HepG2 (cell line): ENCODE data around the gene WDR82. TPM values are rescaled to one million over a fixed set of nuclear protein-coding genes. Genes with fewer than 3 reads are reported as not detected.

ENCODE experiments used
- ARNTL ChIP-seq: sonication (generic); formaldehyde crosslinking; IDR thresholded peaks from 2 replicates; pipeline ENCODE4 v1.4.0; 2020; ENCODE audit warnings: mild to moderate bottlenecking, missing genetic modification reagents
- ATF6 ChIP-seq: sonication (generic); formaldehyde crosslinking; conservative IDR thresholded peaks from 2 replicates; pipeline ENCODE4 v1.4.0; 2020; ENCODE audit warnings: missing genetic modification reagents
- HIC2 ChIP-seq: sonication (generic); formaldehyde crosslinking; IDR thresholded peaks from 2 replicates; pipeline ENCODE4 v1.9.0; 2022; ENCODE audit warnings: low read depth, missing genetic modification reagents
- HNRNPH1 ChIP-seq: fragments of 200-400 bp; formaldehyde crosslinking; optimal IDR thresholded peaks from 2 replicates; pipeline ENCODE3; 2017; ENCODE audit warnings: mild to moderate bottlenecking, low read depth, low read length
- KDM1A ChIP-seq: IDR thresholded peaks from 2 replicates; pipeline ENCODE4 v1.6.1; 2016; ENCODE audit warnings: missing compliant biosample characterization
- KLF16 ChIP-seq, 2 experiments: sonication (generic) in 1 of 2; formaldehyde crosslinking in 1 of 2; IDR thresholded peaks; 2 replicates each; pipeline versions ENCODE4 v1.6.1 to v1.8.0; 2016 to 2023; ENCODE audit warnings: missing genetic modification reagents in 2 of 2, missing compliant biosample characterization in 1 of 2
- NFRKB ChIP-seq: fragments of 450-650 bp; IDR thresholded peaks from 2 replicates; pipeline ENCODE4 v1.6.1; 2017
- RXRB ChIP-seq: IDR thresholded peaks from 2 replicates; pipeline ENCODE4 v1.6.1; 2016; ENCODE audit warnings: borderline replicate concordance, missing genetic modification reagents, missing compliant biosample characterization
- SALL2 ChIP-seq: sonication (generic); formaldehyde crosslinking; IDR thresholded peaks from 2 replicates; pipeline ENCODE4 v1.8.1; 2023; ENCODE audit warnings: mild to moderate bottlenecking, missing genetic modification reagents, inconsistent platforms
- SP4 ChIP-seq: sonication (generic); formaldehyde crosslinking; IDR thresholded peaks from 2 replicates; pipeline ENCODE4 v1.8.1; 2023; ENCODE audit warnings: mild to moderate bottlenecking, missing genetic modification reagents
- TGIF2 ChIP-seq: IDR thresholded peaks from 2 replicates; pipeline ENCODE4 v1.6.1; 2016; ENCODE audit warnings: control low read depth, missing compliant biosample characterization
- ZFP37 ChIP-seq: sonication (generic); formaldehyde crosslinking; IDR thresholded peaks from 2 replicates; pipeline ENCODE4 v1.4.0; 2020; ENCODE audit warnings: missing genetic modification reagents, borderline replicate concordance
- ZNF44 ChIP-seq: sonication (generic); formaldehyde crosslinking; IDR thresholded peaks from 2 replicates; pipeline ENCODE4 v1.5.1; 2020; ENCODE audit warnings: mild to moderate bottlenecking, missing genetic modification reagents
- ZNF562 ChIP-seq: sonication (generic); formaldehyde crosslinking; IDR thresholded peaks from 2 replicates; pipeline ENCODE4 v1.8.0; 2022; ENCODE audit warnings: missing genetic modification reagents, borderline replicate concordance
- ZNF607 ChIP-seq: sonication (generic); formaldehyde crosslinking; IDR thresholded peaks from 2 replicates; pipeline ENCODE4 v1.5.1; 2020; ENCODE audit warnings: missing genetic modification reagents, mild to moderate bottlenecking, borderline replicate concordance
- ZNF749 ChIP-seq: sonication (generic); formaldehyde crosslinking; IDR thresholded peaks from 2 replicates; pipeline ENCODE4 v1.8.0; 2022; ENCODE audit warnings: mild to moderate bottlenecking, missing genetic modification reagents, moderate library complexity, borderline replicate concordance
- ZNF839 ChIP-seq: sonication (generic); formaldehyde crosslinking; IDR thresholded peaks from 2 replicates; pipeline ENCODE4 v1.4.0; 2020; ENCODE audit warnings: missing genetic modification reagents, mild to moderate bottlenecking, borderline replicate concordance
- ZSCAN31 ChIP-seq: sonication (generic); formaldehyde crosslinking; IDR thresholded peaks from 2 replicates; pipeline ENCODE4 v1.5.0; 2020; ENCODE audit warnings: low read depth, mild to moderate bottlenecking, missing genetic modification reagents
- polyA plus RNA-seq, 8 experiments: library from polyadenylated mRNA; depleted of rRNA in 3 of 8; stranded (reverse) in 7 of 8; unstranded in 1 of 8; fragments of >200 nt; fragmentation: Illumina TruSeq in 4 of 8; extraction: Trizol in 4 of 8; gene quantifications; 2 replicates each; pipeline versions ENCODE4 v1.2.1 to v1.2.3, GENCODE V29; 2011 to 2016; ENCODE audit warnings: low read depth in 4 of 8, missing spikeins in 1 of 8, mixed read lengths in 1 of 8; ENCODE audit not compliant: insufficient read depth in 1 of 8
- total RNA-seq, 5 experiments: library from RNA; depleted of rRNA; stranded (reverse); fragments of >200 nt; fragmentation: Illumina TruSeq; extraction: Trizol; gene quantifications; 2 replicates each; pipeline ENCODE4 v1.2.3, GENCODE V29; 2016; ENCODE audit warnings: low read depth in 1 of 5
- TF ChIP-seq, protein P1 (sequence below): sonication (generic); formaldehyde crosslinking; IDR thresholded peaks from 2 replicates; pipeline ENCODE4 v1.8.1; 2023; ENCODE audit warnings: missing genetic modification reagents, inconsistent platforms, borderline replicate concordance
- TF ChIP-seq, protein P2 (sequence below): sonication (generic); formaldehyde crosslinking; IDR thresholded peaks from 2 replicates; pipeline ENCODE4 v1.4.0; 2020; ENCODE audit warnings: missing genetic modification reagents

WDR82 gene
- total and polyA plus RNA-seq, 2 of the 13 experiments (the other 11 are each of a cell fraction or from before 2014, with no cell fraction given), result 39.1 to 59.5 TPM

GRCh38 chr3:52291508-52292181 is 13.2 kb upstream of the WDR82 start (continued):
- no peak for TF ChIP-seq SALL2 (CRISPR knock-in tag)
- TF ChIP-seq KLF16 (CRISPR knock-in tag; IDR thresholded peaks at IDR 0.05), result no peak
- TF ChIP-seq ZSCAN31 (CRISPR knock-in tag), result no peak
- TF ChIP-seq HNRNPH1, result no peak
- TF ChIP-seq ZNF44 (CRISPR knock-in tag), result no peak
- TF ChIP-seq TGIF2 (CRISPR knock-in tag), result no peak
- TF ChIP-seq SP4 (CRISPR knock-in tag), result 0 out of 2 replicates have a peak, but pooled peaks have one; percentile 19
- TF ChIP-seq ZNF839 (CRISPR knock-in tag), result no peak
- TF ChIP-seq, protein P1, sequence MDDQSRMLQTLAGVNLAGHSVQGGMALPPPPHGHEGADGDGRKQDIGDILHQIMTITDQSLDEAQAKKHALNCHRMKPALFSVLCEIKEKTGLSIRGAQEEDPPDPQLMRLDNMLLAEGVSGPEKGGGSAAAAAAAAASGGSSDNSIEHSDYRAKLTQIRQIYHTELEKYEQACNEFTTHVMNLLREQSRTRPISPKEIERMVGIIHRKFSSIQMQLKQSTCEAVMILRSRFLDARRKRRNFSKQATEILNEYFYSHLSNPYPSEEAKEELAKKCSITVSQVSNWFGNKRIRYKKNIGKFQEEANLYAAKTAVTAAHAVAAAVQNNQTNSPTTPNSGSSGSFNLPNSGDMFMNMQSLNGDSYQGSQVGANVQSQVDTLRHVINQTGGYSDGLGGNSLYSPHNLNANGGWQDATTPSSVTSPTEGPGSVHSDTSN (CRISPR knock-in tag), result no peak
- TF ChIP-seq ZNF607 (CRISPR knock-in tag), result no peak
- TF ChIP-seq ZNF562 (CRISPR knock-in tag), result no peak
- TF ChIP-seq RXRB, result 0 out of 2 replicates have a peak, but pooled peaks have one; percentile 2
- TF ChIP-seq ZFP37 (CRISPR knock-in tag), result no peak
- TF ChIP-seq ATF6 (CRISPR knock-in tag), result no peak
- no peak for TF ChIP-seq KDM1A (CRISPR knock-in tag)
- no peak for TF ChIP-seq ARNTL (CRISPR knock-in tag)
- TF ChIP-seq, protein P2, sequence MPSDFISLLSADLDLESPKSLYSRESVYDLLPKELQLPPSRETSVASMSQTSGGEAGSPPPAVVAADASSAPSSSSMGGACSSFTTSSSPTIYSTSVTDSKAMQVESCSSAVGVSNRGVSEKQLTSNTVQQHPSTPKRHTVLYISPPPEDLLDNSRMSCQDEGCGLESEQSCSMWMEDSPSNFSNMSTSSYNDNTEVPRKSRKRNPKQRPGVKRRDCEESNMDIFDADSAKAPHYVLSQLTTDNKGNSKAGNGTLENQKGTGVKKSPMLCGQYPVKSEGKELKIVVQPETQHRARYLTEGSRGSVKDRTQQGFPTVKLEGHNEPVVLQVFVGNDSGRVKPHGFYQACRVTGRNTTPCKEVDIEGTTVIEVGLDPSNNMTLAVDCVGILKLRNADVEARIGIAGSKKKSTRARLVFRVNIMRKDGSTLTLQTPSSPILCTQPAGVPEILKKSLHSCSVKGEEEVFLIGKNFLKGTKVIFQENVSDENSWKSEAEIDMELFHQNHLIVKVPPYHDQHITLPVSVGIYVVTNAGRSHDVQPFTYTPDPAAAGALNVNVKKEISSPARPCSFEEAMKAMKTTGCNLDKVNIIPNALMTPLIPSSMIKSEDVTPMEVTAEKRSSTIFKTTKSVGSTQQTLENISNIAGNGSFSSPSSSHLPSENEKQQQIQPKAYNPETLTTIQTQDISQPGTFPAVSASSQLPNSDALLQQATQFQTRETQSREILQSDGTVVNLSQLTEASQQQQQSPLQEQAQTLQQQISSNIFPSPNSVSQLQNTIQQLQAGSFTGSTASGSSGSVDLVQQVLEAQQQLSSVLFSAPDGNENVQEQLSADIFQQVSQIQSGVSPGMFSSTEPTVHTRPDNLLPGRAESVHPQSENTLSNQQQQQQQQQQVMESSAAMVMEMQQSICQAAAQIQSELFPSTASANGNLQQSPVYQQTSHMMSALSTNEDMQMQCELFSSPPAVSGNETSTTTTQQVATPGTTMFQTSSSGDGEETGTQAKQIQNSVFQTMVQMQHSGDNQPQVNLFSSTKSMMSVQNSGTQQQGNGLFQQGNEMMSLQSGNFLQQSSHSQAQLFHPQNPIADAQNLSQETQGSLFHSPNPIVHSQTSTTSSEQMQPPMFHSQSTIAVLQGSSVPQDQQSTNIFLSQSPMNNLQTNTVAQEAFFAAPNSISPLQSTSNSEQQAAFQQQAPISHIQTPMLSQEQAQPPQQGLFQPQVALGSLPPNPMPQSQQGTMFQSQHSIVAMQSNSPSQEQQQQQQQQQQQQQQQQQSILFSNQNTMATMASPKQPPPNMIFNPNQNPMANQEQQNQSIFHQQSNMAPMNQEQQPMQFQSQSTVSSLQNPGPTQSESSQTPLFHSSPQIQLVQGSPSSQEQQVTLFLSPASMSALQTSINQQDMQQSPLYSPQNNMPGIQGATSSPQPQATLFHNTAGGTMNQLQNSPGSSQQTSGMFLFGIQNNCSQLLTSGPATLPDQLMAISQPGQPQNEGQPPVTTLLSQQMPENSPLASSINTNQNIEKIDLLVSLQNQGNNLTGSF (CRISPR knock-in tag), result no peak
- TF ChIP-seq HIC2, result no peak
- no peak for TF ChIP-seq ZNF749 (CRISPR knock-in tag)
- no peak for TF ChIP-seq NFRKB
